Adipocyte (in vitro differentiated cells): ENCODE measurements around the gene TEAD1.

Experiments used
- DNase-seq: peaks from one replicate; pipeline ENCODE4 v3.0.0-alpha.2; 2015; ENCODE audit warnings: low read depth
- H3K27me3 ChIP-seq: replicated peaks from 2 replicates; pipeline ENCODE4 v1.7.0; 2013; ENCODE audit warnings: mild to moderate bottlenecking, low read length, moderate library complexity; ENCODE audit not compliant: control insufficient read depth, insufficient read depth
- H3K36me3 ChIP-seq: 2 replicates; pipeline ENCODE4 v1.7.0; 2013; ENCODE audit warnings: low read length, mild to moderate bottlenecking, moderate library complexity; ENCODE audit not compliant: control insufficient read depth, insufficient read depth, severe bottlenecking
- H3K4me1 ChIP-seq: 2 replicates; pipeline ENCODE4 v1.7.0; 2013; ENCODE audit warnings: mild to moderate bottlenecking, low read length, moderate library complexity; ENCODE audit not compliant: control insufficient read depth, insufficient read depth
- H3K4me3 ChIP-seq: 2 replicates; pipeline ENCODE4 v1.7.0; 2013; ENCODE audit warnings: mild to moderate bottlenecking, low read length, moderate library complexity
- H3K9ac ChIP-seq: 2 replicates; pipeline ENCODE4 v1.7.0; 2013; ENCODE audit warnings: mild to moderate bottlenecking, low read length, moderate library complexity
- H3K9me3 ChIP-seq: 2 replicates; pipeline ENCODE4 v1.7.0; 2013; ENCODE audit warnings: mild to moderate bottlenecking, low read length, moderate library complexity; ENCODE audit not compliant: control insufficient read depth

TEAD1 gene

DNA sequence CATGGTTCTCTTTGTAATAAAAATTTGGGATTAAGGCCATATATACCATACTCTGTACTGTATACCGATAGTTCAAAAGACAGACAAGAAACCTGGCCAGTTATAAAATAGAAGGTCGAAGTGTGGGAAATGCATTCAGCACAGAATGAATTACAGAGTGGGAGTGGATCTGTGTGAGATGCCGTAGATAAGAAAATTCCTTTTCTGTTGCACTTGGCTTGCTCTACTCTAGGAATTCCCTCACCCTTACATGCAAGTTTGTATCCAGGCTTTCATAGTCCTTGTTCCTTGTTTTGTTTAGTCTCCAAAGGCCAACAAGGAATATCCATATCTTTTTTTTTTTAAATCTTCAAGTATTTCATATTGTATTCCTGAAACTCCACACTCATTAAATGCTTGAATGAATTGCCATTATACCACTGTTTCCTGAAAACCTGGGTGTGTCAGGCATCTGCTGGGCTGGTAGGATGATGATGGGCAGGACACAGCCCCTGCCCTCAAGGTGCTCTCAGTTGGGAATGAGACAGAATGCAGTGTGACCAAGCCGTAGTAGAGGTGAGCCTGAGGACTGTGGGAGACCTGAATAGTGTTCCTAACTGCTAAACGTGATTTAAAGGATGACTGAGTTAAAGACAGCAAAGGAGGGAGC is 53.5 kb downstream of the TEAD1 start:
- peak; percentile 78 for DNase-seq
- Histone ChIP-seq H3K36me3 (no peaks in the 10 kb centered on the region), H3K27me3 (no peaks in the 10 kb centered on the region), H3K9me3 (no peaks in the 10 kb centered on the region), H3K4me1 (peaks cover 51% of the 10 kb centered on the region), H3K4me3 (no peak overlapping the region), H3K9ac (no peak overlapping the region)

GRCh38 chr11:12728417-12728816 is 54.2 kb downstream of the TEAD1 start:
- Histone ChIP-seq H3K36me3 (no peaks in the 10 kb centered on the region), H3K4me1 (peaks cover 43% of the 10 kb centered on the region), H3K9ac (no peak overlapping the region)

DNA sequence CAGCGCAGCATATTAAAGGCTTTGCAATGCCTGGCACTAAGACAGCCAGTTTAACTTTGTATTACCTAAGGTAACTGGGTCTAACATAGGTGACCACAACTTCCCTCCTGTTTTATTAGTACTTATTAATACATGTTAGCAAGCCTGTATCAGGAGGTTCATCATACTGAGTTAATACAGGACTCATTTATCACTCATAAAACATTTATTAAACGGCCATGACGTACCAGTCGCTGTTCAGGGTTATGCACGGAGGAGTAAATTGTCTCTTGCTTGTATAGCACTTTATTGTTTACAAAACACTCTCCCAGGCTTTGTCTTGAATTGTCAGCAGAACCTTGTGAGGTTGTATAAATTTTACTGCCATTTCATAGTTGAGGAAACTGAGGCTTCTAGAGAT is 55.7 kb downstream of the TEAD1 start:
- Histone ChIP-seq H3K9ac (no peak overlapping the region), H3K4me3 (no peak overlapping the region), H3K9me3 (no peaks in the 10 kb centered on the region), H3K27me3 (no peaks in the 10 kb centered on the region), H3K4me1 (peaks cover 28% of the 10 kb centered on the region), H3K36me3 (no peaks in the 10 kb centered on the region)
- DNase-seq, result no peak

More at GRCh38 chr11:12728417-12728816, 54.2 kb downstream of the TEAD1 start:
- DNase-seq, result no peak
- Histone ChIP-seq H3K27me3 (no peaks in the 10 kb centered on the region), H3K9me3 (no peaks in the 10 kb centered on the region), H3K4me3 (no peak overlapping the region)

DNA sequence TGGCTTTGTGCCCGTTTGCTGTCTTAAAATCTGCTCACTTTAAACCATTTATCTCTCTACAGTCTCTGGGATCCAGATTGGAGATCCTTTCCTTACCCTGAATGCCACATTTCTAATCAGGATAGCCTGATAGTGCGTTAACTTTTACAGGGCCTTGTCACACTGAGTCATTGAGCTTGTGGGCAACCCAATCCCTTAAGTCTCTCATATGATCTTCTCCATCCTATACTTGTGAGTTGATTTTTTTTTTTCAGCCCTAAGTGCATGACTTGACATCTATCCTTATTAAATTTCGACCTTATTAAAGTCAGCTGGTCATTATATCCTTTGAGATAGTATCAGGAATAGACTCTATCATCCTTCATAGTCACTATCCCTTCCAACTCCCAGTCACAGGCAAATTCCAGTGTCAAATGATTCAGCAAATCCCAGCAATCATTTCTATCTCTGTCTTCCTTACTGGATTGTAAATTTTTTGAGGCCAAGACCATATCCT is 57.7 kb downstream of the TEAD1 start:
- DNase-seq, result no peak
- H3K4me1 ChIP-seq, result peaks cover 19% of the 10 kb centered on the region
- H3K27me3 ChIP-seq, result no peaks in the 10 kb centered on the region
- H3K9ac ChIP-seq, result no peak overlapping the region
- no peak overlapping the region for H3K4me3 ChIP-seq
- H3K9me3 ChIP-seq, result no peaks in the 10 kb centered on the region
- no peaks in the 10 kb centered on the region for H3K36me3 ChIP-seq

DNA sequence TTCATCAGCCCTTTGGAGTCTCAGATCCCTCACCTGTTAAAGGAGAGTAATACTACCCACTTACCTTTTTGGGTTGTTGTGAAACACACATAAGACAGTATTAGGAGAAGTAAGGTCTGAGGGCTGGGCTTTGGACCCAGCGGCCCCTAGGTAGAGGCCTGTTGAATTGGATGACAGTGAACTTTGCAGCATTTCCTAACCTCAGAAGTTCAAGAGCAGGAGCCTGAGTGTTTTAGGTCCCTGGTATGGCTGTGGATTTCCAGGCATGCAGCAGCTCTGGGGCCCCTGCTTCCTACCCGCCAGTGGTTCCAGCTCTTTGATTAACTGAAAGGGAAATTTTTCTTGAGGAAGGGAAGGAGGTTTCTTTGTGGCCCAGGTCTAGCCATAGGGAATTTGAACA is 58.9 kb downstream of the TEAD1 start:
- no peaks in the 10 kb centered on the region for H3K27me3 ChIP-seq
- no peak overlapping the region for H3K9ac ChIP-seq
- H3K36me3 ChIP-seq, result no peaks in the 10 kb centered on the region
- H3K4me3 ChIP-seq, result no peak overlapping the region
- peaks cover 8% of the 10 kb centered on the region for H3K4me1 ChIP-seq
- DNase-seq, result no peak
- H3K9me3 ChIP-seq, result no peaks in the 10 kb centered on the region

DNA sequence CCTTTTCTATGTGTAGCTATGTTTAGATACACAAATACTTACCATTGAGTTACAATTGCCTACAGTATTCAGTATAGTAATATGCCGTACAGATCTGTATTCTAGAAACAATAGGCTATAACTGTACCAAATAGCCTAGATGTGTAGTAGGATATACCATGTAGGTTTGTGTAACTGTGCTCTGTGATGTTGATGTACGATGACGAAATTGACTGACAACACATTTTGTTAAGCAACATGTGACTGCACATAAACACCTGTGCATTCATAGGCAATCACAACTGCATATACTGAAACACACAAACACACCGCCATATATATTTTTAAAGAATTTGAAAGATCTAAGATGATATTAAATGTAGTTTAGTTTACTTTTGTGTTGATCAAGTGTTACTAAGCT is 60.4 kb downstream of the TEAD1 start:
- Histone ChIP-seq H3K27me3 (no peaks in the 10 kb centered on the region), H3K9ac (no peak overlapping the region), H3K36me3 (no peaks in the 10 kb centered on the region), H3K4me3 (no peak overlapping the region), H3K4me1 (peaks cover 5% of the 10 kb centered on the region), H3K9me3 (no peaks in the 10 kb centered on the region)
- no peak for DNase-seq

DNA sequence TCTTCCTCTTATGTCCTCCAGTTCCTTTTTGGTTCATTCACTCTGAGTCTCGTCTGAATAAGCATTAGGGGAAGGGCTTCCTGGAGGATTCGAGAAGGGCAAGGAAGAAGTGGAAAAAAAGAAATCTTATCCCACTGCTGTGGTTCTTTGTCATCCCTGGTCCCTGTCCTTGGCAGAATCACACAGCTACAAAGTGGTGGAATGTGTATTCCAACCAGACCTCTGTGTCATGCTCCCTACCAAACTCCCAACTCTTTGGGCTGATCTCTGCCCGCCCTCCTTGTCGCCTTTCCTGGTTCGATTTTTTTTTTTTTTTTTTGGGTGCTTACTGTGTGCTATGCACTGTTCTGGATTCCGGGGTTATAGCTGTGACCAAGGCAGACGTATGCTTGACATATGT is 61.0 kb downstream of the TEAD1 start:
- H3K27me3 ChIP-seq, result no peaks in the 10 kb centered on the region
- H3K9ac ChIP-seq, result no peak overlapping the region
- peaks cover 5% of the 10 kb centered on the region for H3K4me1 ChIP-seq
- H3K4me3 ChIP-seq, result no peak overlapping the region
- H3K9me3 ChIP-seq, result no peaks in the 10 kb centered on the region
- DNase-seq, result no peak
- no peaks in the 10 kb centered on the region for H3K36me3 ChIP-seq

GRCh38 chr11:12737024-12737423 is 62.8 kb downstream of the TEAD1 start:
- Histone ChIP-seq H3K36me3 (no peaks in the 10 kb centered on the region), H3K9ac (no peak overlapping the region), H3K4me3 (no peak overlapping the region), H3K9me3 (no peaks in the 10 kb centered on the region), H3K4me1 (peaks cover 4% of the 10 kb centered on the region), H3K27me3 (no peaks in the 10 kb centered on the region)
- no peak for DNase-seq

DNA sequence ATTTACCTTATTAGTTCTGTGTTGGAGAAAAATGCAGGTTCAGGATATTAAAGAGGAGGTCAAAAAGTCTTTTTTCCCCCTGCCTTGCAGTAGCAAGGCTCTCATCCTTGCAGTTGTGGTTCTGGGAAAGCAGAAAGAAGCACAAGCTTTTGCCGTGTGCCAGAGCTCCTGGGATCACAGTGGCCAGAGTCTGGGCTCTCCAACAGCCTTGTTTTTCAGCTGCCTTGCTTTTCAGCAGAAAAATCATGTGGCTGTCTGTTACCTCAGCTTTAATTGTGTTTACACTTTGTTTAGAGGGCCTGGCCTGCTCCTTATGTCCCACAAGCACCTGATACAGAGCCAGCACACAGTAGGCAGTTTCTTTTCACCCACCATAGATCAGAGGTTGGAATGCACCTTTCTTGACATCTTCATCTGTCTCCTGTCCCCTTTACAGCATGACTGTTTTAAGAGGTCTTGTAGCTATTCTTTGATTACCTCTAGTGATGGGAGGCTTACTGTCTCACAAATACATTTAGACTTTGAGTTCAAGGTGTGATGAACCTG is 67.5 kb downstream of the TEAD1 start:
- H3K27me3 ChIP-seq, result no peaks in the 10 kb centered on the region
- no peaks in the 10 kb centered on the region for H3K9me3 ChIP-seq
- H3K4me3 ChIP-seq, result no peak overlapping the region
- DNase-seq, result no peak
- H3K9ac ChIP-seq, result no peak overlapping the region
- no peaks in the 10 kb centered on the region for H3K36me3 ChIP-seq
- peaks cover 2% of the 10 kb centered on the region for H3K4me1 ChIP-seq

DNA sequence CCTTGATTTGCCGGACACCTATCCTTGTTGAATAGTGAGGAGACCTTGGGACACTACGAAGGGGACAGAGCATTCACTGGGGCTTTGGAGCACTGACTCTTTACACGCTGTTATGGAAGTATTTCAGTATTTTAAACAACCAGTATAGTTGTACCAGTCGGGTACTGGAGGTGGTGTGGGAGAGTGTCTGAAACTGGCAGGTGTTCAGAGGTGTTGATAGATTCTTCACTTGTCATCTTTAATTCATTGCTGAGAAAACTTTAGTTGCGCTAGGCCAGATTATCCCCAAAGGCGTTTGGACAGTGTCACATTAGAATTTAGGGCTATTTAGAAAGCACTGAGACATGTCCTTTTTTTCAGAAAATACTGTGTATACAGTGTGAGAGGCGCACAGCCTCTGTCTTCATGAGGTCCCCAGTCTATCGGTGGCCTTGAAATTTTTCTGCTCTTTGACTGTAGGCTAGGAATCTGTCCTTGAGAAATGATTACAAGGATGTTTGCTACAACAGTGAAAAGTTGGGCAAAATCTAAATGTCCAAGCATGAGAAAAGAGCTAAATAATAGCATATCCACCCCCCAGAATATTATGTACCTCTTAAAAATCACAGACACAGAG is 69.7 kb downstream of the TEAD1 start:
- Histone ChIP-seq H3K27me3 (no peaks in the 10 kb centered on the region), H3K9ac (no peak overlapping the region), H3K9me3 (no peaks in the 10 kb centered on the region), H3K4me3 (no peak overlapping the region), H3K4me1 (peaks cover 4% of the 10 kb centered on the region), H3K36me3 (no peaks in the 10 kb centered on the region)
- no peak for DNase-seq

DNA sequence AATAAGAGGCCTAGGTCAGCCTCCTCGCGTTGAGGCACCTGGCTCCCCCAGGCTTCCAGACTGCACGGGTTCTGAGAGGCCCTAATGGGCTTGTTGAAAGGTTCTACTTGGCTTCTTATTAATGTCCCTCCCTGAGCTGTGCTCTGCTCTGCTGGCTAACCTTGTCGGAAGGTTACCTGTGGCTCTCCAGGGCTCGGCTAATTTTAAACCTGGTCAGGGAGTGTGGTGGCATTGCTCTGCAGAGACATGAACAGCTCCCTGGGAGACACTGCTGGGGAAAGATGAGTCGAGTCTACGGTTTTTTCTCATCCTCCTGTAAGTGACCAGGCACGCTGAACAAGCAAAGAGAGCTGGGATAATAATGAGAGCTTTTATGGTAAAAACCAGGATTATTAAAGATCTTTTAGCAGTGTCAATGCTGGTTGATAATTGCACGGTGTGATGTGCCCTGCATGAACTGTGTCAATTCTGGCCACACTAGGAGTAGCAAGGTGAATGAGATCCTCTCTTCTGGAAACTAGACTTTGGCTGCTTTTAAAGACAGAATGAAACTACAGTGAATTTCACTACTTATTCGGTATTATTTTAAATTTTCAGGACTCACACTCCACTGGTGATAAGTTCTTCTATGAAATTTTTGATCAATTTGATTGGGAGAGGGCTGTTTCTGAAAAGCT is 70.7 kb downstream of the TEAD1 start:
- Histone ChIP-seq H3K9ac (no peak overlapping the region), H3K4me3 (no peak overlapping the region), H3K4me1 (peaks cover 4% of the 10 kb centered on the region), H3K27me3 (no peaks in the 10 kb centered on the region), H3K36me3 (no peaks in the 10 kb centered on the region), H3K9me3 (no peaks in the 10 kb centered on the region)
- no peak for DNase-seq
